Breast epithelium (tissue), 3 donors: ENCODE results near the gene ELANE.

ENCODE experiments used
- CTCF ChIP-seq, 3 donors: fragments of 450-650 bp; IDR thresholded peaks; one replicate each; pipeline ENCODE4 v1.5.1; 2016 to 2017; ENCODE audit warnings: antibody characterized with exemption in 3 of 3, mild to moderate bottlenecking in 3 of 3, moderate library complexity in 3 of 3
- POLR2AphosphoS5 ChIP-seq, 3 donors: sonication (generic); formaldehyde crosslinking; IDR thresholded peaks; one replicate each; pipeline ENCODE4 v1.6.1; 2017; ENCODE audit warnings: antibody characterized with exemption in 3 of 3

DNA sequence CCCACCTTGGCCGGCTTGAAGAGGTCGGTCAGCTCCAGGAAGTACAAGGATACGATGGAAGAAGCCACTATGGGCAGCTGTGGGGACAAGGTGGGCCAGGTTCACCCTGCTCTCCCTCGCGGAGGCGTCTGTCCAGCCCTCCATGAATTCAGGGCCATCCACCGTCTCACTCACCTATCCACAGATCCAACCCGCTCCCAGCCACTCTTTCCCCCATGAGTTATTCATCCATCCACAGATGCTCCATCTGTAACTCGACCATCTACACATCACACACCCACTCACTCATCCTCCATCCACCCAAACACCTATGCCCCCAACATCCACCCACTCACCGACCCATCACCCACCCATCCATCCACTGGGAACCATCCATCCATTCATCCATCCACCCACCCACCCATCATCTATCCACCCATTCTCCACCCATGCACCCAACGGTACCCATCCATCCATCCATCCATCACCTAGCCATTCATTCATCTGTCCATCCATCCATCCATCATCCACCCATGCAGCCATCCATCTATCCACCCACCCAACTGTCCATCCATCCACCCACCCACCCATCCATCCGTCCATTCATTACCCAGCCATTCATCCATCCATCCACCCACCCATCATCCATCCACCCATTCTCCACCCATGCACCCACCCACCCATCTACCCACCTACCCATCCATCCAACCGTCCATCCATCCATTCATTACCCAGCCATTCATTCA, 36.2 kb upstream of the ELANE start:
- TF ChIP-seq CTCF (IDR thresholded peaks at IDR 0.05) = no peak
- TF ChIP-seq POLR2AphosphoS5 (IDR thresholded peaks at IDR 0.05) = no peak
